NCI-H345 (cell line): ENCODE measurements around the gene AGAP1.
A peak's percentile ranks its signal among the peaks of the same experiment; 100 is the strongest.

Experiments
- DNase-seq: peaks from one replicate; lab custom pipeline; 2025; lab: John Stamatoyannopoulos, UW

AGAP1 gene

GRCh38 chr2:236105955-236106607 lies 612.2 kb downstream of the AGAP1 start:
- DNase-seq = no peak

- no peak for DNase-seq
Observed at GRCh38 chr2:236106761-236107160, 612.9 kb downstream of the AGAP1 start.

- no peak for DNase-seq
Observed at GRCh38 chr2:236107536-236107935, 613.7 kb downstream of the AGAP1 start.

GRCh38 chr2:236107942-236108625 lies 614.2 kb downstream of the AGAP1 start:
- no peak for DNase-seq

GRCh38 chr2:236109061-236109460 lies 615.2 kb downstream of the AGAP1 start:
- DNase-seq = no peak

- DNase-seq = no peak
Observed at GRCh38 chr2:236109473-236109872, 615.6 kb downstream of the AGAP1 start.

GRCh38 chr2:236112466-236112865 lies 618.6 kb downstream of the AGAP1 start:
- DNase-seq = no peak

GRCh38 chr2:236113425-236113824 lies 619.6 kb downstream of the AGAP1 start:
- DNase-seq = no peak

- DNase-seq = no peak
Observed at GRCh38 chr2:236113948-236114347, 620.1 kb downstream of the AGAP1 start.

- no peak for DNase-seq
Observed at GRCh38 chr2:236114959-236115358, 621.1 kb downstream of the AGAP1 start.

GRCh38 chr2:236117401-236117800 lies 623.6 kb downstream of the AGAP1 start:
- DNase-seq = no peak

GRCh38 chr2:236117861-236118269 lies 624.0 kb downstream of the AGAP1 start:
- peak; percentile 24 for DNase-seq

- DNase-seq = no peak
Observed at GRCh38 chr2:236119003-236119402, 625.2 kb downstream of the AGAP1 start.

GRCh38 chr2:236119476-236119875 lies 625.6 kb downstream of the AGAP1 start:
- DNase-seq = no peak

- DNase-seq = no peak
Observed at GRCh38 chr2:236120141-236120601, 626.3 kb downstream of the AGAP1 start.

- DNase-seq = no peak
Observed at GRCh38 chr2:236120829-236121228, 627.0 kb downstream of the AGAP1 start.

GRCh38 chr2:236121546-236121945 lies 627.7 kb downstream of the AGAP1 start:
- DNase-seq = no peak

- DNase-seq = no peak
Observed at GRCh38 chr2:236122236-236122635, 628.4 kb downstream of the AGAP1 start.

GRCh38 chr2:236123716-236124115 lies 629.9 kb downstream of the AGAP1 start:
- no peak for DNase-seq

- no peak for DNase-seq
Observed at GRCh38 chr2:236124182-236124893, 630.5 kb downstream of the AGAP1 start.

GRCh38 chr2:236125541-236125940 lies 631.7 kb downstream of the AGAP1 start:
- no peak for DNase-seq

GRCh38 chr2:236127010-236127409 lies 633.2 kb downstream of the AGAP1 start:
- DNase-seq = no peak

- DNase-seq = no peak
Observed at GRCh38 chr2:236128321-236128720, 634.5 kb downstream of the AGAP1 start.
